Ectodermal cell (in vitro differentiated cells): Measurements from ENCODE around the gene MEX3D.

ENCODE experiments used
- H3K27ac ChIP-seq: 2 replicates; pipeline ENCODE4 v1.7.0; 2013; ENCODE audit warnings: mild to moderate bottlenecking, low read depth, low read length; ENCODE audit not compliant: insufficient read depth, poor library complexity, severe bottlenecking
- H3K27me3 ChIP-seq: 2 replicates; pipeline ENCODE4 v1.7.0; 2013; ENCODE audit warnings: mild to moderate bottlenecking, low read length; ENCODE audit not compliant: insufficient read depth, control insufficient read depth, poor library complexity, severe bottlenecking
- H3K36me3 ChIP-seq: one replicate; pipeline ENCODE4 v1.7.0; 2013; ENCODE audit warnings: low read length; ENCODE audit not compliant: control insufficient read depth, insufficient read depth
- H3K4me1 ChIP-seq: one replicate; pipeline ENCODE4 v1.7.0; 2013; ENCODE audit warnings: low read length; ENCODE audit not compliant: control insufficient read depth, insufficient read depth
- H3K4me3 ChIP-seq: 2 replicates; pipeline ENCODE4 v1.7.0; 2013; ENCODE audit warnings: low read depth, low read length, control low read depth; ENCODE audit not compliant: insufficient read depth
- H3K9me3 ChIP-seq: 2 replicates; pipeline ENCODE4 v1.7.0; 2013; ENCODE audit warnings: mild to moderate bottlenecking, low read length, moderate library complexity; ENCODE audit not compliant: control insufficient read depth
- WGBS, 2 experiments: methylation state at CpG; one replicate each; pipeline ENCODE4 v1.1.7; 2013; ENCODE audit warnings: missing lambda C conversion rate in 2 of 2; 5-methylcytosine and 5-hydroxymethylcytosine counted together

Gene MEX3D

DNA sequence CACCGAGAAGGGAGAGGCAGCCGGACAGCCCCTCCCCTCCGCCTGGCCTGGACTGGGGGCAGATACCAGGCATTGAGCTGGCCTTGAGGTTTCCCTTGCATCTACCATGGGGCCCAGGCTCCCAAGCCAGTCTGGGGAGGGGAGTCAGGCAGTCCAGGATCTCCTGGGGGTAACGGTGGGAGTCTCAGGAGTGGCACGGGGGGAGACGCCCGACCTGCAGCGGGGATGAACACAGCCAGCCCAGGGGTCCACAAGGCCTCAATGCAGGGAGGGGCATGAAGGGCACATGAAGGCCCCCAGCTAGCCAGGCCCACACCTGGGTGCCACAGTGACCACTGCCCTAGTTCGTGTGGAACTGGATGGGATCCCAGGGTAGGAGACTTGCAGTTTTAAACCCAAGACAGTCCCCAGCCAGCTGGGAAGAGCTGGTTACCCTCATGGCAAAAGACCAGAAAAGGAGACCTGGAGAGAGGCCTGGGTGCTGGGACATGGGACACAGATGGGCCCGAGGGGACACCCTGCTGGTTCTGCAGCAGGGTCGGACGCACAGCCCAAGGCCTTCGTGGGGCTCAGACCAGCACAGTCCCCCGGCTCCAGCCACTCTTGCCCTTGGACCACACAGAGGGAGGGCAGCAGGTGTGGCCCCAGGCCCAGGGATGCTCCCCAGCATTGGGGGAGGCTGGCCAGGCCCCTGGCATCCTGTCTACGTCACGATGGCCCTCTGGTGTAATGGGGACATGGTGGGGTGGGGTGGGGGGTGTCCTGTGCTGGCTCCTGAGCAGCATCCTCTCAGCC is 41.8 kb upstream of the MEX3D start:
- H3K4me3 ChIP-seq, result no peak overlapping the region
- H3K27me3 ChIP-seq, result no peaks in the 10 kb centered on the region
- H3K36me3 ChIP-seq, result peaks cover 37% of the 10 kb centered on the region
- H3K9me3 ChIP-seq, result no peaks in the 10 kb centered on the region
- H3K27ac ChIP-seq, result no peak overlapping the region
- no peaks in the 10 kb centered on the region for H3K4me1 ChIP-seq
- 95 to 96% methylated on average over 16 of the region's 16 CpGs for WGBS, 2 experiments

DNA sequence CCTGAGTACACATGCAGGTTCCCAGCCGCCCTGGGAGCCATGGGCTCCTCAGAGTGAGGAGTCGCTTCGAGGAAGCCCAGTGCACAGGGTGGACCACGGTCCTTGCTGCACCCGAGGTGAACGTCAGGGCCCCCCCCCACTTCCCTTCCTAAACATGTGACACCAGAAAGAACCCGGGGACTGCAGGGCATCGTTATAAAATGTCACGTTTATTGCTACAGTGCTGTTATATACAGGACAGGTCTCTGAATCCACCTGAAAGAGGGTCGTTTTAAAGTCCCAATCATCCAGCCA is 40.9 kb upstream of the MEX3D start:
- Histone ChIP-seq H3K27me3 (no peaks in the 10 kb centered on the region), H3K9me3 (no peaks in the 10 kb centered on the region), H3K36me3 (peaks cover 29% of the 10 kb centered on the region), H3K27ac (no peak overlapping the region), H3K4me3 (no peak overlapping the region), H3K4me1 (no peaks in the 10 kb centered on the region)
- 90 to 92% methylated on average over 10 of the region's 10 CpGs for WGBS, 2 experiments

DNA sequence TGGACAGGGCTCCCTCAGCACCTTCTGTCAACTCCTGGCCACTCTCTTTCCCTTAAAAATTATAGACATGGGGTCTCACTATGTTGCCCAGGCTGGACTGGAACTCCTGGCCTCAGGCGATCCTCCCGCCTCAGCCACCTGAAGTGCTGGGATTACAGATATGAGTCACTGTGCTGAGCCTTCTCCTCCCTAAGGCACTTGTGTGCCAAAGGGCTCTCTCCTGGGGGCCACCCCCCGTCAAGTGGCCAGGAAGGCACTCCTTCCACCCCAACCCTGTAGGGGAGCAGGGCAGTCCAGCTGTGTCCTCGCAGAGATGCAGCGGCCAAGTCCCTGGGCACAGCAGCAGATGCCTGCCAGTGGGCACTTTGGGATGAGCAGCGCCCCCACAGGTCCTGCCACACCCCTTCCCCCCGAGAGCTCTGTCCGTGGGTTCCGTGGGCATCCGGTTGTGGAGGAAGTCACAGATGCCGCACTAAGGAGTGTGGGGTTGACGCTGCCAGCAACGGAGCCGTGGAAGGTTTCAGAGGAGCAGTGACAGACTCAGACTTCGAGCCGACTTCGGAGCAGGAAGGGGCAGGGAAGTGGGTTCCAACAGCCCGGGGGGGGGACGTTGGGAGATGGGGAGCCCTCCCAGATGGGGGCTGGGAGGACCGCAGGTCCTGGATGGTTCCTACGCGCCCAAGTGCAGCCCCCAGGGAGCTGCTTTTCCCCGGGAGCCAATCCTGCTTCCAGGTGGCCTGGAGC is 40.4 kb upstream of the MEX3D start:
- Histone ChIP-seq H3K27ac (no peak overlapping the region), H3K27me3 (no peaks in the 10 kb centered on the region), H3K4me3 (no peak overlapping the region), H3K9me3 (no peaks in the 10 kb centered on the region), H3K4me1 (no peaks in the 10 kb centered on the region), H3K36me3 (peaks cover 23% of the 10 kb centered on the region)
- 92 to 94% methylated on average over 23 of the region's 23 CpGs for WGBS, 2 experiments

DNA sequence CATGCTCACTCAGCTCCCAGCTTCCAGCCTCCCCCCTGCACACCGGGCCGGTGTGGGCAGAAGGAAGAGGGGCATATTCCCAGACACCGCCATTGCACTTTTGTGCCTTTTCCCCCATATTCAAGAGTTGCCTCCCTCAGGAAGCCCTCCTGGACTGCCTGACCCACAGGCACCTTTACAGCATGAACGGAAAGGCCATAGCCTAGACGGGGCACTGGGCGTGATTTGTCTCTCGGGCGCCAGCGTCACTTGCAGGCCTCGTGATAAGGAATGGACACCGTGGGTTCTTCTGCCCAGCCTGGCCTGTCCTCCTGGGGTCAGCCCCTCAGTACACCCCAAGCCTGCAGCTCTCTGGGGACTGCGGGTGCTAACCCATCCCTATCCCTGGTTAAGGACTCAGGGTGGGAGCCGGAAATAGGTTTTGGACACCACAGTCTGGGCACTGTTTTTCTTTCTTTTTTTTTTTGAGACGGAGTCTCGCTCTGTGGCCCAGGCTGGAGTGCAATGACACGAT is 38.1 kb upstream of the MEX3D start:
- 56 to 58% methylated on average over 16 of the region's 16 CpGs for WGBS, 2 experiments
- no peaks in the 10 kb centered on the region for H3K27me3 ChIP-seq
- peak overlapping the region; percentile 96 for H3K27ac ChIP-seq
- no peaks in the 10 kb centered on the region for H3K4me1 ChIP-seq
- H3K4me3 ChIP-seq, result peak overlapping the region; percentile 84
- no peaks in the 10 kb centered on the region for H3K9me3 ChIP-seq
- H3K36me3 ChIP-seq, result peaks cover 5% of the 10 kb centered on the region

DNA sequence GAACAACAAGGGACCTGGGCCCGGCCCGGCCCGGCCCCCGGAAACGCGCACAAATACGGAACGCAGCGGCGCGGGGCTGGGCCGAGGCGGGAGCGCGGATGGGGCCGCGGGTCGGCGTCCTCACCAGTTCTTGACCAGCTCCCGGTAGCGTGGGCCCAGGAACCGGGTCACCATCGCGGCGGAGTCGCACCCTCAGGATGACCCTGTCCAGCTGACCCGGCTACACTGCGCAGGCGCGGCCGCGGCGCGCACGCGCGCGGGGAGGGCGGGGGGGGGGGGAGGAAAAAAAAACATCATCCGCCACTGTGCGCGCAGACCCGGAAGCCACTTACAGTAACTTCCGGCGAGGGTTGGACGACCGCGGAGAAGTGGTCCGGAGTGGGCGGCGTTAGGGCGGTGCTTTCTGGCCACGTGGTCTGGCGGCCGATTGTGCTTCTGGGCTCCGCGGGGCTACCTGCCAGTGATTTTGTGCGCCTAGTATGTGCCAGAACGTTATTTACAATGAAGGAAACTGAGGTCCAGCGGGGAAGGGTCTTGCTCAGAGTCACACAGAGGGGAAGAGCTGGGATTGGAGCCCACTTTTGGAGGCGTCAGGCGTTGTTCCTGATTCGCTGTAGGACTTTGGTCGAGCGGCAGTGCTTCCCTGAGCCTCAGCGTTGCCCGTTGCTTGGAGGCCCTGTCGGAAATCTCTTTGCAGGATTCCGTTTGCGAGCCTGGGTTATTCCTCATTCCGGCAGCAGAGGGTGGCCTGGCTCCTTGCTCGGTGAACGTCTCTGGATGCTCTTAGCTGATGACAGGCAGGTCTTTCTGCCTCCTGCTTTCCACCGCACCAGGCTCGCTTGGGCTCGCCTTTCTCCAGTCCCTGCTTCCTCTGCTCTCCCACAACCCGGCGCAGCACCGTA is 37.4 kb upstream of the MEX3D start, which contains the start of gene UQCR11:
Gene UQCR11, minus strand, starts transcription at position 227 of the 902 bp plus-strand sequence. Its CDS starts 53 bp downstream, at position 174.
- Histone ChIP-seq H3K9me3 (no peaks in the 10 kb centered on the region), H3K4me3 (peak within 1 kb of the TSS; percentile 84), H3K4me1 (no peaks in the 10 kb centered on the region), H3K36me3 (peaks cover 2% of the 10 kb centered on the region), H3K27ac (peak within 1 kb of the TSS; percentile 96), H3K27me3 (no peaks in the 10 kb centered on the region)
- WGBS, 2 experiments, result 0 to 1% methylated on average over 79 of the region's 79 CpGs

DNA sequence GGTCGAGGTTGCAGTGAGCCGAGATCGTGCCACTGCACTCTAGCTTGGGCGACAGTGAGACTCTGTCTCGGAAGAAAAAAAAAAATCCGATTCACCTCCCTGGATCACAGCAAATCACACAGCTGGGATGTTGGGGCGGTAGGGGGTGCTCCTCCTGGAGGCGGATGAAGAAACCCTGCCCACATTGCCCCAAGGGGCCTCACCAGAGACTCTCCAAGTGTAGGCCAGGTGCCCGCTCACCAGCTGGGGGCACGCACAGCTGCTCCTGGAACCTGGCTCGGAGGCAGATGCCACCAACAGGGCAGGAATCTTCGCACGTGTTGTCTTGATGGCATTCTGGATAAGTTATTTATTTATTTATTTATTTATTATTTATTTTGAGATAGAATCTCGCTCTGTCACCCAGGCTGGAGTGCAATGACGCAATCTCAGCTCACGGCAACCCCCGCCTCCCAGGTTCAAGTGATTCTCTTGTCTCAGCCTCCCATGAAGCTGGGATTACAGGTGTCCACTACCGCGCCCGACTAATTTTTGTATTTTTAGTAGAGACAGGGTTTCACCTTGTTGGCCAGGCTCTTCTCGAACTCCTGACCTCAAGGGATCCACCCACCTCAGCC is 34.1 kb upstream of the MEX3D start:
- Histone ChIP-seq H3K4me3 (no peak overlapping the region), H3K27me3 (no peaks in the 10 kb centered on the region), H3K27ac (no peak overlapping the region), H3K4me1 (no peaks in the 10 kb centered on the region), H3K9me3 (no peaks in the 10 kb centered on the region), H3K36me3 (peaks cover 8% of the 10 kb centered on the region)
- WGBS, 2 experiments, result 95 to 97% methylated on average over 19 to 21 of the region's 21 CpGs

DNA sequence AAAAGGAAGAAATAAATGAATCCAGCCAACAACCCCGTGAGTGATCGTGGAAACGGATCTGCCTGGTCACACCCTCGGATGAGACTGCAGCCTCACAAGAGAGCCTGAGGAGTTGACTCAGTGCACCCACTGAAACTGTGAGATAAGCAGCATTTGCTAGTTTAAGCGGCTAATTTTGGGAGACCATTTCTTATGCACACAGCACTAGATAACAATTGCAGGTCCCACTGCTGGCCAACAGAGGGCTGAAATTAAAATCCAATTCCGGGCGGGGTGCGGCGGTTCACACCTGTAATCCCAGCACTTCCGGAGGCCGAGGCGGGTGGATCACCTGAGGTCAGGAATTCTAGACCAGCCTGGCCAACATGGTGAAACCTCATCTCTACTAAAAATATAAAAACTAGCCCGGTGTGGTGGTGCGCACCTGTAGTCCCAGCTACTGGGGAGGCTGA is 33.5 kb upstream of the MEX3D start:
- H3K4me3 ChIP-seq, result no peak overlapping the region
- peaks cover 11% of the 10 kb centered on the region for H3K36me3 ChIP-seq
- H3K27me3 ChIP-seq, result no peaks in the 10 kb centered on the region
- H3K4me1 ChIP-seq, result no peaks in the 10 kb centered on the region
- H3K27ac ChIP-seq, result no peak overlapping the region
- H3K9me3 ChIP-seq, result no peaks in the 10 kb centered on the region
- 92 to 94% methylated on average over 14 of the region's 14 CpGs for WGBS, 2 experiments

DNA sequence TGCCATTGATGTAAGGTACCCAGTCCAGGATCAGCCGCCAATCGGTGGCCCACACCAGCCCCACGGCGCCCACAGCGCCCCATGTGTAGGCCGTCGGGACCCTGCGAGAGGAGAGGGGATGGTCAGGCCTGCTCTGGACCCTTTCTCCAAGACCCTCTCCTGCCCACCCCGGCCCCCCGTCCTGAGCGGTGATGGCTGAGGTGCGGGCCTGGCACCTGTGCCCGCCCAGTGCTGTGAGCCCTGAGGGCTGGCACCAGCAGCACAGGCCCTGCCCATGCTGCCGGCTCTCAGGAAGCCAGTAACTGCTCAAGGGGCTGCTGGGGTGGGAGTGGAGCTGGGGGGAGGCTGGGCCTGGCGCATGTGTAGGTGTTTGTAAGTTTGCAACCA is 31.3 kb upstream of the MEX3D start:
- 95 to 97% methylated on average over 15 of the region's 15 CpGs for WGBS, 2 experiments
- Histone ChIP-seq H3K4me3 (no peak overlapping the region), H3K27me3 (no peaks in the 10 kb centered on the region), H3K36me3 (peaks cover 11% of the 10 kb centered on the region), H3K4me1 (no peaks in the 10 kb centered on the region), H3K9me3 (no peaks in the 10 kb centered on the region), H3K27ac (no peak overlapping the region)

DNA sequence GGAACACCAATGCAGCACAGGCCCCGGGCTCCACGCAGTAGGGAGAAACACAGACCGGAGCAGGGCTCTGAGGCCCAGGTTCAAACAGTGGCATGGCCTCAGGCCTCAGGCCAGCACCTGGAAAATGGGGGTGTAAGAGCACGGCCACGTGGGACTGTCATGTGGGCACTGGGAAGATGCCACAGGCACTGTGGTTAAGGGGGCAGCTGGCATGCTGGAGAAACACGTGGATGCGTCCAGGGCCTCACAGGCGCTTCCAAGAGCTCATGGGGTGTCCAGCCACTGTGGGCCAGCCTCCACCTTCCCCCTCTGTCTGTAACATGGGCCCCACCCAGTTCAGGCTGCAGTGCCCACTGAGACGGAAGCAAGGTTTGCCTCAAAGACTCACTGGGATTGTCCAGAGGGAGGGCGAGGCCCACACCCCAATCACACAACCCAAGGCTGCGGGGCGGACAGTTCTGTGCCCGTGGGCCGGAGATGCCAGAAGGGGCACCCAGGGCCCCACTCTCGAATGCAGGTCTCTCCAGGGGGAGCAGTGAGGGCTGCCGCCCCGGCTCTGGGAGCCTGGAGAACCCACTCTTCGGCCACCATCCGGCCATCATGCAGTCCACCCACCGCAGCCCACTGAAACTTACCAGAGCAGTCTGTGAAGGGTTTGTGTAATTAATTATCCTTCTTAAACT is 30.8 kb upstream of the MEX3D start:
- WGBS, 2 experiments, result 95 to 96% methylated on average over 20 of the region's 20 CpGs

More for the DNA sequence above, 30.8 kb upstream of the MEX3D start:
- Histone ChIP-seq H3K4me3 (no peak overlapping the region), H3K36me3 (peaks cover 11% of the 10 kb centered on the region), H3K27ac (no peak overlapping the region), H3K4me1 (no peaks in the 10 kb centered on the region), H3K9me3 (no peaks in the 10 kb centered on the region), H3K27me3 (no peaks in the 10 kb centered on the region)
